ENCODE data around the gene SLAMF1.

- TF ChIP-seq SPI1 (IDR thresholded peaks at IDR 0.05; ENCODE audit: low read depth, low read length) (no peak), POLR2AphosphoS5 (IDR thresholded peaks at IDR 0.05; ENCODE audit: low read depth, low read length) (no peak)
Observed at GRCh38 chr1:160597051-160597450, 49.8 kb downstream of the SLAMF1 start.

Measured in GM12891 (cell line).